ENCODE results near the gene CACNA2D3. TPM values are rescaled to one million over a fixed set of nuclear protein-coding genes. Genes with fewer than 3 reads are reported as not detected.

Gene CACNA2D3
- total RNA-seq, 4 donors from 2014 or later = 0.55 to 3.4 (median 1.6) TPM

- TF ChIP-seq CTCF (IDR thresholded peaks at IDR 0.05) (no peak), POLR2AphosphoS5 (IDR thresholded peaks at IDR 0.05) (no peak), EP300 (IDR thresholded peaks at IDR 0.05; ENCODE audit: low read depth) (no peak), POLR2A (IDR thresholded peaks at IDR 0.05) (no peak)
- in situ Hi-C loops (cut with MboI; ENCODE audit: low pct_ligation_motif_present in 1 of 4, low pct_unique_long_range_greater_than_20kb in 1 of 4, low sequenced_read_pairs in 3 of 4) = no loop called here
These were observed 42.0 kb downstream of the CACNA2D3 start for GRCh38 chr3:54164192-54164975.

DNA sequence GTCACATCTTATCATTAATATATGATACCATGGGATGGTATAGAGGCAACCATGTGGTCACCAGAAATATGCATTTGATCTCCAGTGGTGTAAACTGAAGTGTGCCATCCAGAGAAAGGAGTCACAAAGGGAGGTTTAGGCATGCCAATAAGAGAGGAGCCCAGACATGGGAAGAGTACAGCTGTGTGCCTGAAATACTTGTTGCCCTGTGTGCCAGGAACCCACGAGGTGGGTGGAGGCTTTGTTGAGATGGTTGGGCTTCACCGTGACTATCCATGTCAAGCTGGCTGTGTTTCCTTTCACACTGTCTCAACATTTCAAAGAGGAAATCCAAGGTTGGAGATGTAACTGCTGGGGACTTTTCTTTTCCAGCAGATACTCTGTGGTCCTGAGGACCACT is 43.5 kb downstream of the CACNA2D3 start:
- no peaks in the 10 kb centered on the region for H3K4me1 ChIP-seq
- intact Hi-C loops (cut with DNase I; ENCODE audit: low total_unique reads) (no loop called here), in situ Hi-C loops (cut with MboI; ENCODE audit: low pct_ligation_motif_present in 1 of 4, low pct_unique_long_range_greater_than_20kb in 1 of 4, low sequenced_read_pairs in 3 of 4) (no loop called here)
- no peak for TF ChIP-seq POLR2A (IDR thresholded peaks at IDR 0.05)
- TF ChIP-seq CTCF (IDR thresholded peaks at IDR 0.05) = no peak
- TF ChIP-seq EP300 (IDR thresholded peaks at IDR 0.05; ENCODE audit: low read depth) = no peak
- no peak for TF ChIP-seq POLR2AphosphoS5 (IDR thresholded peaks at IDR 0.05)
- WGBS, 2 donors (ENCODE audit: low coverage in 1 of 2) = 31% methylated on average over 2 of the region's 2 CpGs; no CpG with 5 or more reads in 1 of the 2 donors
- no peak overlapping the region for H3K4me3 ChIP-seq
- H3K36me3 ChIP-seq = no peaks in the 10 kb centered on the region
- H3K27me3 ChIP-seq = no peaks in the 10 kb centered on the region
- H3K27ac ChIP-seq = no peak overlapping the region
- no peak for DNase-seq
- no peaks in the 10 kb centered on the region for H3K9me3 ChIP-seq

More at GRCh38 chr3:54164192-54164975, 42.0 kb downstream of the CACNA2D3 start:
- Histone ChIP-seq H3K4me1 (no peaks in the 10 kb centered on the region), H3K36me3 (no peaks in the 10 kb centered on the region), H3K9me3 (no peaks in the 10 kb centered on the region), H3K27me3 (no peaks in the 10 kb centered on the region), H3K27ac (no peak overlapping the region), H3K4me3 (no peak overlapping the region)
- intact Hi-C loops (cut with DNase I; ENCODE audit: low total_unique reads) = no loop called here
- DNase-seq = no peak
- WGBS, 2 donors (ENCODE audit: low coverage in 1 of 2) = 72 to 81% methylated on average over 3 to 10 of the region's 10 CpGs

DNA sequence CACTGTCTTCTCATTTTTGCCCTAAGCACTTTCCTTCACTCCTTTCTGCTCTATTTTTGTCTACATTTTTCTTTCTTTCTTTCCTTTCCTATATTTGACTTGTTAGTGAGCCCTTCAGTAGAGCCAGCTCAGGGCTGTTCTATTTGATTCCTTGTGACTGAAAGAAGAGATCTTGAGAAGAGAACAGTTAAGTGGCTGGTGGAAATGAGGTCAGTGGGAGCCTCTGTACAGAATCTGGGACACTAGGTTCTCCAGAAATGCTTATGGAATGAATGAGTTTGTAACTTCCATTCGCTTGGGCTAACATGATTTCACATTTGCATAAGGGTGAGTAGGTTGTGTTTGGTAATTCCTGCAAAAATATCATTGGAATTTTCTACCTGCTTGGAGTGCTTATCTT is 45.6 kb downstream of the CACNA2D3 start:
- TF ChIP-seq POLR2AphosphoS5 (IDR thresholded peaks at IDR 0.05) = no peak
- TF ChIP-seq CTCF (IDR thresholded peaks at IDR 0.05) = no peak
- TF ChIP-seq POLR2A (IDR thresholded peaks at IDR 0.05) = no peak
- TF ChIP-seq EP300 (IDR thresholded peaks at IDR 0.05; ENCODE audit: low read depth) = no peak
- intact Hi-C loops (cut with DNase I; ENCODE audit: low total_unique reads) = no loop called here
- no peaks in the 10 kb centered on the region for H3K4me1 ChIP-seq

GRCh38 chr3:54168451-54168850 is 46.1 kb downstream of the CACNA2D3 start:
- intact Hi-C loops (cut with DNase I; ENCODE audit: low total_unique reads) (no loop called here), in situ Hi-C loops (cut with MboI; ENCODE audit: low pct_ligation_motif_present in 1 of 4, low pct_unique_long_range_greater_than_20kb in 1 of 4, low sequenced_read_pairs in 3 of 4) (no loop called here)
- TF ChIP-seq CTCF (IDR thresholded peaks at IDR 0.05) = no peak
- no peak for TF ChIP-seq POLR2AphosphoS5 (IDR thresholded peaks at IDR 0.05)
- TF ChIP-seq EP300 (IDR thresholded peaks at IDR 0.05; ENCODE audit: low read depth) = no peak
- TF ChIP-seq POLR2A (IDR thresholded peaks at IDR 0.05) = no peak
- Histone ChIP-seq H3K27me3 (no peaks in the 10 kb centered on the region), H3K4me1 (no peaks in the 10 kb centered on the region), H3K36me3 (no peaks in the 10 kb centered on the region), H3K27ac (no peak overlapping the region), H3K9me3 (no peaks in the 10 kb centered on the region), H3K4me3 (no peak overlapping the region)
- 73% methylated on average over 1 of the region's 1 CpG; no CpG with 5 or more reads in 1 of the 2 donors for WGBS, 2 donors (ENCODE audit: low coverage in 1 of 2)
- no peak for DNase-seq

More for the DNA sequence above, 45.6 kb downstream of the CACNA2D3 start:
- Histone ChIP-seq H3K27me3 (no peaks in the 10 kb centered on the region), H3K9me3 (no peaks in the 10 kb centered on the region), H3K4me3 (no peak overlapping the region), H3K27ac (no peak overlapping the region), H3K36me3 (no peaks in the 10 kb centered on the region)
- DNase-seq = no peak
- in situ Hi-C loops (cut with MboI; ENCODE audit: low pct_ligation_motif_present in 1 of 4, low pct_unique_long_range_greater_than_20kb in 1 of 4, low sequenced_read_pairs in 3 of 4) = no loop called here
- 70 to 83% methylated on average over 1 of the region's 1 CpG for WGBS, 2 donors (ENCODE audit: low coverage in 1 of 2)

All from transverse colon (tissue), 4 donors.